ENCODE measurements around the gene SCEL. TPM values are rescaled to one million over a fixed set of nuclear protein-coding genes. Genes with fewer than 3 reads are reported as not detected.

The SCEL gene
- total and polyA plus RNA-seq, 2 donors (not counting 3 experiments of a cell fraction or from before 2014, with no cell fraction given): not detected

- Histone ChIP-seq H3K4me2 (ENCODE audit: insufficient read depth, low read length) (no peak overlapping the region), H3K4me1 (ENCODE audit: control insufficient read depth, extremely low read depth, insufficient read depth, low read length) (peaks cover 35% of the 10 kb centered on the region), H3K9ac (replicated peaks; ENCODE audit: extremely low read depth, insufficient read depth, low read length) (no peak overlapping the region), H3K9me1 (replicated peaks; ENCODE audit: control insufficient read depth, extremely low read depth, insufficient read depth, low read length) (no peaks in the 10 kb centered on the region), H4K20me1 (replicated peaks; ENCODE audit: control insufficient read depth, extremely low read depth, insufficient read depth, low read length) (no peaks in the 10 kb centered on the region), H2AFZ (ENCODE audit: low read depth, low read length) (no peak overlapping the region), H3K27ac (ENCODE audit: insufficient read depth, low read depth, low read length) (no peak overlapping the region), H3K36me3 (ENCODE audit: control insufficient read depth in 2 of 2, extremely low read depth in 1 of 2, insufficient read depth in 2 of 2, low read length in 2 of 2) (no peaks in the 10 kb centered on the region), H3K27me3 (ENCODE audit: control insufficient read depth in 2 of 2, insufficient read depth in 2 of 2, low read length in 2 of 2) (no peaks in the 10 kb centered on the region), H3K79me2 (ENCODE audit: control insufficient read depth, insufficient read depth, low read length) (no peaks in the 10 kb centered on the region), H3K9me3 (replicated peaks; ENCODE audit: control insufficient read depth, insufficient read depth, low read length) (no peaks in the 10 kb centered on the region), H3K4me3 (replicated peaks in 1 of 3; ENCODE audit: insufficient read depth in 1 of 3, low read depth in 1 of 3, low read length in 3 of 3) (no peak overlapping the region)
- DNase-seq (ENCODE audit: low read depth, low spot score) (no peak), FAIRE-seq (no peak)
- POLR2A ChIA-PET: no interaction called here
- BruUV-seq (replicated peaks): no TSS peak
- dilution Hi-C loops (cut with MboI; ENCODE audit: extremely low pct_ligation_motif_present, low sequenced_read_pairs): no loop called here
- intact Hi-C loops (cut with micrococcal nuclease): loop anchor here (2.0 kb wide), 1 partner anchor 21 kb away; no protein-coding TSS in a partner anchor
- CTCF ChIA-PET: interaction anchor here (1.3 to 4.0 kb wide), 2 partner anchors 30 to 45 kb away, joined by 3 to 18 read pairs; no protein-coding TSS in a partner anchor
- no peak for TF ChIP-seq POLR2A (IDR thresholded peaks at IDR 0.05; ENCODE audit: low read depth, low read length)
- no peak for TF ChIP-seq EZH2 (IDR thresholded peaks at IDR 0.05; ENCODE audit: borderline replicate concordance, low read depth, low read length, severe bottlenecking)
- TF ChIP-seq MYC (IDR thresholded peaks at IDR 0.05; ENCODE audit: low read depth, low read length): no peak
- TF ChIP-seq POLR2AphosphoS5 (IDR thresholded peaks at IDR 0.05; ENCODE audit: insufficient read depth, low read depth, low read length): no peak
- TF ChIP-seq GATA2 (IDR thresholded peaks at IDR 0.05; ENCODE audit: insufficient read depth, insufficient read length, low read depth, low read length): no peak
- no peak for TF ChIP-seq MAX (IDR thresholded peaks at IDR 0.05; ENCODE audit: insufficient read depth, insufficient read length)
- no peak for TF ChIP-seq FOS (IDR thresholded peaks at IDR 0.05; ENCODE audit: borderline replicate concordance, insufficient read depth, low read length)
- TF ChIP-seq, protein P1, sequence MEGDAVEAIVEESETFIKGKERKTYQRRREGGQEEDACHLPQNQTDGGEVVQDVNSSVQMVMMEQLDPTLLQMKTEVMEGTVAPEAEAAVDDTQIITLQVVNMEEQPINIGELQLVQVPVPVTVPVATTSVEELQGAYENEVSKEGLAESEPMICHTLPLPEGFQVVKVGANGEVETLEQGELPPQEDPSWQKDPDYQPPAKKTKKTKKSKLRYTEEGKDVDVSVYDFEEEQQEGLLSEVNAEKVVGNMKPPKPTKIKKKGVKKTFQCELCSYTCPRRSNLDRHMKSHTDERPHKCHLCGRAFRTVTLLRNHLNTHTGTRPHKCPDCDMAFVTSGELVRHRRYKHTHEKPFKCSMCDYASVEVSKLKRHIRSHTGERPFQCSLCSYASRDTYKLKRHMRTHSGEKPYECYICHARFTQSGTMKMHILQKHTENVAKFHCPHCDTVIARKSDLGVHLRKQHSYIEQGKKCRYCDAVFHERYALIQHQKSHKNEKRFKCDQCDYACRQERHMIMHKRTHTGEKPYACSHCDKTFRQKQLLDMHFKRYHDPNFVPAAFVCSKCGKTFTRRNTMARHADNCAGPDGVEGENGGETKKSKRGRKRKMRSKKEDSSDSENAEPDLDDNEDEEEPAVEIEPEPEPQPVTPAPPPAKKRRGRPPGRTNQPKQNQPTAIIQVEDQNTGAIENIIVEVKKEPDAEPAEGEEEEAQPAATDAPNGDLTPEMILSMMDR (IDR thresholded peaks at IDR 0.05; ENCODE audit: extremely low read depth in 1 of 2, insufficient read depth in 1 of 2, low read depth in 1 of 2, low read length in 2 of 2): no peak
- no peak for TF ChIP-seq JUN (IDR thresholded peaks at IDR 0.05; ENCODE audit: borderline replicate concordance, insufficient read depth, insufficient read length, low read depth)
These were observed 12.1 kb upstream of the SCEL start for GRCh38 chr13:77523386-77523785.

Measured in endothelial cell of umbilical vein (primary cell).